HG03066 (cell line): Measurements from ENCODE around the gene SPAG16.
"Not testable (repeated sequence)": the region's sequence is repeated elsewhere in the genome, so short reads cannot be mapped to it uniquely, and the experiment has no call there.

Experiments used
- ATAC-seq: cut with Tn5 transposase; IDR thresholded peaks from one replicate; pipeline ENCODE4 v1.9.1; 2021; ENCODE audit warnings: low read depth; ENCODE audit not compliant: unreplicated experiment

Gene SPAG16

GRCh38 chr2:214051585-214051984 lies 767.3 kb downstream of the SPAG16 start:
- no peak for ATAC-seq

GRCh38 chr2:214052235-214052634 lies 768.0 kb downstream of the SPAG16 start:
- ATAC-seq: no peak

DNA sequence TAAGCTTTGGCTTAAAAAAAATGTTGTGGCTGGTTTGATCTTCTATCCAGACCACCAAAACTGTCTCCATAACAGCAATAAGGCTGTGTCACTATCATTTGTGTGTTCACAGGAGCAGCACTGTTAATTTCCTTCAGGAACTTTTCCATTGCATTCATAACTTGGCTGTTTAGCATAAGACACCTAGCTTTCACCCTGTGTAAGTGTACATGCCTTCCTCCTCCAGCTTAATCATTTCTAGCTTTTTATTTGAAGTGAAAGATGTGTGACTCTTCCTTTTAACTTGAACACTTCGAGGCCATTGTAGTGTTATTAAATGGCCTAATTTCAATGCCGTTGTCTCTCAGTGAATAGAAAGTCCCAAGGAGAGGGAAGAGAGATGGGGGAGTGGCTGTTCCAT lies 773.7 kb downstream of the SPAG16 start:
- no peak for ATAC-seq

GRCh38 chr2:214062279-214062678 lies 778.0 kb downstream of the SPAG16 start:
- not testable (repeated sequence) for ATAC-seq

DNA sequence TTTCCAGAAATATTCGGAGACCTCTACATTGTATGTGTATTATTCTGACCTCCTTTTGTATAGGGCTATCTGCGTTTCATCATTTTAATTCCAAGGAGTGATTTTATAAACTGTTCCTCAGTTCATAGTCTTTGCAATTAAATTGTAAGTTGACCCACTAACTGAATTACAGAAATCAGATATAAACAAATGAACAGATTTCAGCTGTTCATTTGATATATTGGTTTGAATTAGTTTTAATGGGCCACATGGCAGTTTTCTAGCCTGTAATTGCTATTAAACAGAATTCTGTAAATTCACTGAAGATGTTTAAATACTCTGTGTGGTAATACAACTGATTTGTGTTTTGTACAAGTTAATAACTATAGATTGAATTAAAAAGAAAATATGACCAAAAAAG lies 780.2 kb downstream of the SPAG16 start:
- ATAC-seq: no peak

GRCh38 chr2:214066862-214067261 lies 782.6 kb downstream of the SPAG16 start:
- ATAC-seq: no peak

GRCh38 chr2:214069254-214069653 lies 785.0 kb downstream of the SPAG16 start:
- ATAC-seq: no peak

- no peak for ATAC-seq
Measured at GRCh38 chr2:214075456-214075855, 791.2 kb downstream of the SPAG16 start.

- no peak for ATAC-seq
Measured at GRCh38 chr2:214076527-214076926, 792.3 kb downstream of the SPAG16 start.

DNA sequence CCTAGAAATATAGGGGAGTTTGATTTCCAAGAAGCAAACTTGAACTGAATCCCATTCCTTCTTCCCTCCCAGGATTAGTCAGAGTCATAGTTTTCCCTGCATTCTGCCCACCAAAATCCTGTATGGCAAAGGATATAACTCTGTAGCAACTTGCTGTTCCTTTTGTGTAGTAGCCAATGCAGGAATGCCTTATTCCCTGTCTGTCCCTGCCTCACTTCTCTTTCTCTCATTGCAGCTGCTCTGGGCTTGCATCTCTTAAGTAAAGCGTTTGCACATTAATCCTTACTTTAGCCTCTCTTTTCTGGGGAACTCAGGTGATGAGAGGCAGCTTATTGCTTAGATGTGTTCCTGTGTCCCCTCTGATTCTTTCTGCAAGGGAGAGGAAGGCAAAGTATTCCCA lies 793.5 kb downstream of the SPAG16 start:
- no peak for ATAC-seq

DNA sequence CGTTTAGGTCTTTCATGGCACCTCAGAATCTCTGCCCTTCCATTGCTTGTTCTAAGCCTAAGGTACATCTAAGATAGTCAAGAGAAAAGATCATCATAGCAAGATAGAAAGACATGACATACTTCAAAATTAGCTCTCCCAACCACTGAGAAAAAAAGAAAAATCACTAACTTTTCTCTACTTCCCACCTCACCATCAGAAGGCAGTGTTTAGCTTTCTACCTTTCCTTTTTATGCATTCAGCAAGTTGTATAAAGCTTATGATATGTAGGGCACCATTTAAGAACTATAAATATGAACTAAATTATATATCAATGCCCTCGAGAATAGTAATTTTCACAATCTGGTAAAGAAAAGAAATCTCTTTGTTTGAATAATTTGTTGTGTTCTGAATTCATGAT lies 794.8 kb downstream of the SPAG16 start:
- ATAC-seq: no peak

DNA sequence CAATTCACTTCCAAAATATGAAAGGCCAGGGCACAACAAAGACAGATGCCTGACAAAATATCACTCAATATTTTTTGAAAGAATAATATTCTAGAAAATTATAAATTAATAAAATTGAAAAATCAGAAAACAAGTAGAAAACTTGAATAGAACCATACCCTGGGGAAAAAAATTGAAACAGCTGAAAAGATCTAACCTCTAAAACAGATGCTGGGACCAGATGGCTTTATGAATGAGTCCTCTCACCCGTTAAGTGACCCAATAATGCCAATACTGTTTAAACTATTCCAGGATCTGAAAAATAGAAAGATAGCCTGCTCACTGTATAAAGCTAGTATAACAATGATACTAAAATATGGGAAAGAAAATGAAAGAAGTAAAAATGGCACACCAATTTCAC lies 804.3 kb downstream of the SPAG16 start:
- no peak for ATAC-seq

- ATAC-seq: no peak
Measured at GRCh38 chr2:214096208-214096715, 812.0 kb downstream of the SPAG16 start.

- ATAC-seq: no peak
Measured at GRCh38 chr2:214098811-214099210, 814.5 kb downstream of the SPAG16 start.

DNA sequence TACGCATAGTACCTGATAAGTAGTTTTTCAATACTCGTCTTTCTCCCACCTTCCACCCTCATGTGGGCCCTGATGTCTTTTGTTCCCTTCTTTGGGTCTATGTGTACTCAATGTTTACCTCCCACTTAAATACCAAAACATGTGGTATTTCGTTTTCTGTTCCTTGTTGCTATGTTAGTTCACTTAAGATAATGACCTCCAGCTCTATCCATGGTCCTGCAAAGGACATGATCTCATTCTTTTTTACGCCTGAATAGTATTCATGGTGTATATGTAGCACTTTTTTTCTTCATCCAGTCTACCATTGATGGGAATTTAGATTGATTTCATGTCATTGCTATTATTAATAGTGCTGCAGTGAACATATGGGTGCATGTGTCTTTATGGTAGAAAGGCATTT lies 816.2 kb downstream of the SPAG16 start:
- no peak for ATAC-seq

GRCh38 chr2:214103276-214104001 lies 819.2 kb downstream of the SPAG16 start:
- no peak for ATAC-seq

- no peak for ATAC-seq
Measured at GRCh38 chr2:214104219-214104618, 820.0 kb downstream of the SPAG16 start.

- no peak for ATAC-seq
Measured at GRCh38 chr2:214104967-214105366, 820.7 kb downstream of the SPAG16 start.

DNA sequence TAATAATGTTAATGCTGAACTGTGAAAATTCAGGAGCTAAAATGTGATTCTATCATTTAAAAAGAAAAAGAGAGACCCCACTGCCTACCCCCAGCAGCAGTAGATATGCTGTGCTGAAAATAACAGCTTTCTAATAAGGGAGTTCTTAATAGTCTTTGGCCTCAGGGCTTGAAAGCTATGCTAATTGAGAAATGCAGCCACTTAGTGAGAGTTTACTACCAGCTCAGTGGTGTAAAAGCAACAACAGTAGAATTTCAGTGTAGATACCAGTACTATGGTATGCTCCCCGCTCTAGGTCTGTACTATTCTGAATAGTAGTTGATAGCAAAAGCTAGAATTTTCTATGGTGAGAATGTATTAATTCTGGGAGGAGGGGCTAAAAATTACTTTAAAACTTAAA lies 823.5 kb downstream of the SPAG16 start:
- no peak for ATAC-seq

DNA sequence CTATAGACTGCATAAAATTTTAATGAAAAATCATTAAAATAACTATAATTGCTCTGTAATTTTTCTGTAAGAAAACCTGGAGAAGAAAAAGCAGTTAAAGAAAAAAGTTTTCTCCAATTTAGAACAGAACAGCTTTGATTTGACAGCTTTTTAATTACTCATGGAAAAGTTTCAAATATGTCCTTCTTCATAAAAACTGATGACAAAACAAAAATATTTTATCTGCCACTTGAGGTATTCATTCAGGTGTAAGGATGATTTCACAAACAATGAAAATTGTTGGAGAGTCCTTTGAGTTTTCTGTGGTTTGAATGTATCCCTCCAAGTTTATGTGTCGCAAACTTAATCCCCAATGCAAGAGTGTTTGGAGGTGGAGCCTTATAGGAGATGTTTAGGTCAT lies 824.3 kb downstream of the SPAG16 start:
- no peak for ATAC-seq

DNA sequence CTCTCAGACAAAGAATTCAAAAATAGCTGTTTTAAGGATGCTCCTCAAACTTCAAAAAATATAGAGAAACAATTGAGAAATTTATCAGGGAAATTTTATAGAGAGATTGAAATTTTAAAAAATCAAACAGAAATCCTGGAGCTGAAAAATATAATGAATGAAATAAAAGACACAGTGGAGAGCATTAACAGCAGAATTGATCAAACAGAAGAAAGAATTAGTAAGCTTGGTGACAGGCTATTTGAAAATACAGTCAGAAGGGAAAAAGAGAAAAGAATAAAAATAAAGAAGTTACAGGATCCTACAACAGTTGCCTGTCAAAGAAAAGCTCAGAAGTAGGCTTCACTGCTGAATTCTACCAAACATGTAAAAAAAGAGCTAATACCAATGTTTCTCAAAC lies 832.8 kb downstream of the SPAG16 start:
- no peak for ATAC-seq

- ATAC-seq: no peak
Measured at GRCh38 chr2:214126135-214126534, 841.9 kb downstream of the SPAG16 start.

DNA sequence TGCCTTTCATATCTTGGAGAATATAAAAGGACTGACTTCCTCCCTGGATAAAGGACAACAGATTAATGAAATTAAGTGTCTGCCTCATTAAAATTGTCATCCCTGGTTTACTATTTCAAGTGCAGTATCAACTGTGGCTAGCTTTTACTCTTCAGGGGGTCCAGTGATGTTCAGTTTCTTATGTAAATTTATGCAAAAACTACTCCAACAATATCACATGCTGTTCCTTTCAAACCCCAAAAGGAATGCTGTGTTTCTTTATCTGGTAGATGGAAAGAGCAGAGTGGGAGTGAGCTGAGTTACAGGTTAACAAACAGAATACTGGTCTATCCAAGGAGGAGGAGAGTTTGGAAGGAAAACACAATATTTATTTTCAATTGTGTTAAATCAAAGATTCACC lies 842.9 kb downstream of the SPAG16 start:
- ATAC-seq: no peak
